ENCODE measurements around the gene NTSR2. TPM values are rescaled to one million over a fixed set of nuclear protein-coding genes. Genes with fewer than 3 reads are reported as not detected.

The NTSR2 gene
- polyA plus RNA-seq, 1 experiment: not detected

DNA sequence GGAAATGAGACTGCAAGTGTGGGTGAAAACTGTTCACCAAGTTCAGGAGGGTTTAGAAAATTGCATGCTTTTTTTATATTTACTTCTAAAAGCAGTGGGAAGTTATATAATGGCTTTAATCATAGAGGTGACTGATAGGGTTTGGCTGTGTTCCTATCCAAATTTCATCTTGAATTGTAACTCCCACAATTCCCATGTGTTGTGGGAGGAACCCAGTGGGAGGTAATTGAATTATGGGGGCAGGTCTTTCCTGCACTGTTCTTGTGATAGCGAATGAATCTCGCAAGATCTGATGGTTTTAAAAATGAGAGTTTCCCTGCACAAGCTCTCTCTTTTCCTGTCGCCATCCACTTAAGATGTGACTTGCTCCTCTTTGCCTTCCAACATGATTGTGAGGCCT is 35.7 kb upstream of the NTSR2 start:
- Histone ChIP-seq H3K27me3 (ENCODE audit: control insufficient read depth, insufficient read depth, low read length) (no peaks in the 10 kb centered on the region), H3K27ac (ENCODE audit: low read depth, low read length) (no peak overlapping the region), H3K9me3 (ENCODE audit: control insufficient read depth, insufficient read depth, low read length) (peaks cover 6% of the 10 kb centered on the region), H3K4me3 (ENCODE audit: low read depth, low read length) (no peak overlapping the region)
- DNase-seq (ENCODE audit: low read depth, low spot score): no peak
- ChIA-PET POLR2A (no interaction called here), CTCF (interaction anchor here (0.6 to 4.9 kb wide), 4 partner anchors 12 to 1562 kb away, joined by 3 to 25 read pairs (median 5); no protein-coding TSS in a partner anchor)
- TF ChIP-seq, protein P1, sequence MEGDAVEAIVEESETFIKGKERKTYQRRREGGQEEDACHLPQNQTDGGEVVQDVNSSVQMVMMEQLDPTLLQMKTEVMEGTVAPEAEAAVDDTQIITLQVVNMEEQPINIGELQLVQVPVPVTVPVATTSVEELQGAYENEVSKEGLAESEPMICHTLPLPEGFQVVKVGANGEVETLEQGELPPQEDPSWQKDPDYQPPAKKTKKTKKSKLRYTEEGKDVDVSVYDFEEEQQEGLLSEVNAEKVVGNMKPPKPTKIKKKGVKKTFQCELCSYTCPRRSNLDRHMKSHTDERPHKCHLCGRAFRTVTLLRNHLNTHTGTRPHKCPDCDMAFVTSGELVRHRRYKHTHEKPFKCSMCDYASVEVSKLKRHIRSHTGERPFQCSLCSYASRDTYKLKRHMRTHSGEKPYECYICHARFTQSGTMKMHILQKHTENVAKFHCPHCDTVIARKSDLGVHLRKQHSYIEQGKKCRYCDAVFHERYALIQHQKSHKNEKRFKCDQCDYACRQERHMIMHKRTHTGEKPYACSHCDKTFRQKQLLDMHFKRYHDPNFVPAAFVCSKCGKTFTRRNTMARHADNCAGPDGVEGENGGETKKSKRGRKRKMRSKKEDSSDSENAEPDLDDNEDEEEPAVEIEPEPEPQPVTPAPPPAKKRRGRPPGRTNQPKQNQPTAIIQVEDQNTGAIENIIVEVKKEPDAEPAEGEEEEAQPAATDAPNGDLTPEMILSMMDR (IDR thresholded peaks at IDR 0.05; ENCODE audit: low read depth, low read length): no peak

GRCh38 chr2:11705063-11705462 is 35.1 kb upstream of the NTSR2 start:
- peaks cover 6% of the 10 kb centered on the region for H3K9me3 ChIP-seq (ENCODE audit: control insufficient read depth, insufficient read depth, low read length)
- TF ChIP-seq, protein P1 (IDR thresholded peaks at IDR 0.05; ENCODE audit: low read depth, low read length): no peak
- H3K27ac ChIP-seq (ENCODE audit: low read depth, low read length): no peak overlapping the region
- CTCF ChIA-PET: interaction anchor here (0.6 to 4.9 kb wide), 3 partner anchors 12 to 1561 kb away, joined by 3 to 25 read pairs (median 7); no protein-coding TSS in a partner anchor
- no peak overlapping the region for H3K4me3 ChIP-seq (ENCODE audit: low read depth, low read length)
- H3K27me3 ChIP-seq (ENCODE audit: control insufficient read depth, insufficient read depth, low read length): no peaks in the 10 kb centered on the region
- POLR2A ChIA-PET: no interaction called here
- no peak for DNase-seq (ENCODE audit: low read depth, low spot score)

DNA sequence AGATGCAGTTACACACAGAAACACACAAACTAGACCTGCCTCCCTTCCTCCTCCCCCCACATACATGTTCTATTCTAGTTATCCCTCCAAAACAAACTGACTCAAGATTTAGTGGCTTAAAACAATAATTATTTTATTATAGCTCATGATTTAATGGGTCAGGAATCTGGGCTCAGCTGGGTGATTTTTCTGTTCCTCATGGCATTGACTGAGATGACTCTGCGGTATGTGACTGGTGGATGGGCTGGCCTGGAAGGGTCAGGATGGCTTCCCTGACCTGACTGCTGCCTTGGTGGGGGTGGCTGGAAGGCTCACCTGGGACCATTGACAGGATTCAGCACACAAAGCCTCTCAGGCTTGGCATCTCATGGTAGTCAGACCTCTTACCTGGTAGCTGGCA is 33.7 kb upstream of the NTSR2 start:
- CTCF ChIA-PET: interaction anchor here (0.7 to 4.9 kb wide), 2 partner anchors 10 to 41 kb away, joined by 3 to 25 read pairs; no protein-coding TSS in a partner anchor
- Histone ChIP-seq H3K27ac (ENCODE audit: low read depth, low read length) (no peak overlapping the region), H3K4me3 (ENCODE audit: low read depth, low read length) (no peak overlapping the region), H3K27me3 (ENCODE audit: control insufficient read depth, insufficient read depth, low read length) (no peaks in the 10 kb centered on the region), H3K9me3 (ENCODE audit: control insufficient read depth, insufficient read depth, low read length) (peaks cover 6% of the 10 kb centered on the region)
- no peak for DNase-seq (ENCODE audit: low read depth, low spot score)
- TF ChIP-seq, protein P1 (IDR thresholded peaks at IDR 0.05; ENCODE audit: low read depth, low read length): no peak
- POLR2A ChIA-PET: interaction anchor here (1.2 kb wide), 1 partner anchor 11 kb away, joined by 3 read pairs; no protein-coding TSS in a partner anchor

DNA sequence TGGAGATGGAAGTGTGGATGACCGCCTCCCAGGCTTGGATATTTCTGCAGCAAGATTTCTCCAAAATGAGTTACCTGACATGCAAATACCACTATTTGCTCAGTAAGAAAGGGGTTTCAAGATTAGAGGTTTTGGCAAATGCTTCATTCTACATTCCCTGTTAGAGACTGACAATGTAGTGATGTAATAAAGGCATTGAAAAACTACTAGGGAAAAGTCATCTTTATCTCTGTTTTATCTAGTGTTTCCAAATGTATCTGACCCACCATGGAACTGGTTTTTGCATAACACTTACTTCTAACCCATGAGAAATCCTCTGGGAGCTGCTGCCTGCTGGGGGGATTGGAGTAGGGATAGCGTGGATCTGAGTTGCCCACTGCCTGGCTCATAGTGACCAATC is 33.0 kb upstream of the NTSR2 start:
- H3K4me3 ChIP-seq (ENCODE audit: low read depth, low read length): no peak overlapping the region
- no peak for DNase-seq (ENCODE audit: low read depth, low spot score)
- ChIA-PET CTCF (no interaction called here), POLR2A (no interaction called here)
- TF ChIP-seq, protein P1 (IDR thresholded peaks at IDR 0.05; ENCODE audit: low read depth, low read length): no peak
- peaks cover 6% of the 10 kb centered on the region; the same call in 1 of the 2 replicates for H3K9me3 ChIP-seq (ENCODE audit: control insufficient read depth, insufficient read depth, low read length)
- H3K27ac ChIP-seq (ENCODE audit: low read depth, low read length): no peak overlapping the region
- no peaks in the 10 kb centered on the region for H3K27me3 ChIP-seq (ENCODE audit: control insufficient read depth, insufficient read depth, low read length)

- POLR2A ChIA-PET: no interaction called here
Measured at GRCh38 chr2:11701751-11702301, 31.8 kb upstream of the NTSR2 start.

More at GRCh38 chr2:11701751-11702301, 31.8 kb upstream of the NTSR2 start:
- TF ChIP-seq, protein P1 (IDR thresholded peaks at IDR 0.05; ENCODE audit: low read depth, low read length): no peak
- Histone ChIP-seq H3K27ac (ENCODE audit: low read depth, low read length) (no peak overlapping the region), H3K4me3 (ENCODE audit: low read depth, low read length) (no peak overlapping the region), H3K27me3 (ENCODE audit: control insufficient read depth, insufficient read depth, low read length) (no peaks in the 10 kb centered on the region), H3K9me3 (ENCODE audit: control insufficient read depth, insufficient read depth, low read length) (peaks cover 6% of the 10 kb centered on the region; the same call in 1 of the 2 replicates)
- DNase-seq (ENCODE audit: low read depth, low spot score): no peak
- CTCF ChIA-PET: interaction anchor here (1.9 kb wide), 1 partner anchor 78 kb away, joined by 4 read pairs; no protein-coding TSS in a partner anchor

Measured in AG04450 (cell line).